SKM-1 treated with dmso at 0.1 percent for 144 hours (cell line): ENCODE results near the gene ZNF512B.

Experiments
- DNase-seq: peaks from one replicate; lab custom pipeline; 2025; ENCODE audit not compliant: unreplicated experiment; lab: John Stamatoyannopoulos, UW

Gene ZNF512B

DNA sequence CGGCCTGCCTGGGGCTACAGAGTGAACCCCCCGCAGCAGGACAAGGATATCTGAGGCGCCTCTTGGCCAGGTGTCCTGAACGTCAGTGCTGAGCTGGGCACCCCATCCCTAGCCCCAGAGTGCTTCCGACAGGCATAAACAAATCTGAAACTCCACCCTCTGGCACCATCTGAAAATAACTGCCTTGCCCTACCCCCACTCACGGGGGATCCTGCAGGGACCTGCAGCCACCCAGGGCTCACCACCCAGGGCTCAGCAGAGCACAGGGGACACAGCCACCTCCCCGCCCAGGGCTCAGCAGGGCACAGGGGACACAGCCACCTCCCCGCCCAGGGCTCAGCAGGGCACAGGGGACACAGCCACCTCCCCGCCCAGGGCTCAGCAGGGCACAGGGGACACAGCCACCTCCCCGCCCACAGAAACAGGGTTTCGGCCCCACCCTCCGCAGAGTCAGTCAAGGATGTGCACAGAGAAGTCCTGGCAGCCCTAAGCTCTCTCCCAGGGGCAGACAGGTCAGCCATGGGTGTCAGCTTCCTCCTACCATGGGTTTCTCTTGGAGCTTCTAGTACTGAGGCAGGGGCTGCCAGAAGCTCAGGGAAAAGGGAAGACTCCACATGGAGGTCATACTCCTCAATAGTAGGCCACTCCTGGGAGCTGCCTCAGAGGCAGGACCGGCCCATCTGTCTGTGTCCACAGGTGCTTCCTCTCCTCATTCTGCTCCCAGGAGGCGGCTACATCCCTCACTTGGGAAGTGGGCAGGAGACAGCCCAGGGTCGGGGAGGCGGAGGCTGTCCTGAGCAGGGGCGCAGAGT, 18.1 kb downstream of the ZNF512B start:
- DNase-seq = no peak

DNA sequence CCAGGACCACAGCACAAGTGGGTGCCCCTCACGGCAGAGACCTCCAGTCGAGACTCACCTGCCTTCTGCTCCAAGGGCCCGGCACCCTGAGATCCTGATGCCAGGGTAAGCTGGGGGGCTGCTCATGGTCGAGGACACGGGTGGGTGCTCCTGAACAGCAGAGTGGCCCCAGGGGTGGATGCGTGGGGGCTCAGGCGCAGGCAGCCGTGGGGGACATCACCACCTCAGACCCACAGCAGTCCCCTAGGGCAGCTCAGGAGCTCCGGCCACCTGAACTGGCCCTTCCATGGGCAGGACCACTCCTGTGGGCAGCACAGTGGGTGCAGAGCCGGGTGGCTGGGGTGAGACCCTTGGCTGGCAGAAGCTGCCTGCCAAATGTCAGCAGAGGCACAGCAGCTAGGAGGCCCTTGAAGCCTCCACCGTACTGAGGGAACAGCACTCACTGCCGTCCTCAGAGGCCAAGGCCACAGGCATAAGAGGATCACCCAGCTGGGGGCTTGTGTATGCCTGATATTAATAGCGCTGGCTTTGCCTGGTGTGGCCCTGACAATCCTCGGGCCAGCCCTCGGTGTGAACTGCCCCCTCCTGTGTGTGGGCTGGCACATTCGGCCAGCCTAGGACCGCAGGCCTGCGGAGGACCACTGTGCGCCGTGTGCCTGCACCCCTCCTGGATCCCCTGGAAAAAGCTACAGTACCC, 18.9 kb downstream of the ZNF512B start:
- DNase-seq = no peak

DNA sequence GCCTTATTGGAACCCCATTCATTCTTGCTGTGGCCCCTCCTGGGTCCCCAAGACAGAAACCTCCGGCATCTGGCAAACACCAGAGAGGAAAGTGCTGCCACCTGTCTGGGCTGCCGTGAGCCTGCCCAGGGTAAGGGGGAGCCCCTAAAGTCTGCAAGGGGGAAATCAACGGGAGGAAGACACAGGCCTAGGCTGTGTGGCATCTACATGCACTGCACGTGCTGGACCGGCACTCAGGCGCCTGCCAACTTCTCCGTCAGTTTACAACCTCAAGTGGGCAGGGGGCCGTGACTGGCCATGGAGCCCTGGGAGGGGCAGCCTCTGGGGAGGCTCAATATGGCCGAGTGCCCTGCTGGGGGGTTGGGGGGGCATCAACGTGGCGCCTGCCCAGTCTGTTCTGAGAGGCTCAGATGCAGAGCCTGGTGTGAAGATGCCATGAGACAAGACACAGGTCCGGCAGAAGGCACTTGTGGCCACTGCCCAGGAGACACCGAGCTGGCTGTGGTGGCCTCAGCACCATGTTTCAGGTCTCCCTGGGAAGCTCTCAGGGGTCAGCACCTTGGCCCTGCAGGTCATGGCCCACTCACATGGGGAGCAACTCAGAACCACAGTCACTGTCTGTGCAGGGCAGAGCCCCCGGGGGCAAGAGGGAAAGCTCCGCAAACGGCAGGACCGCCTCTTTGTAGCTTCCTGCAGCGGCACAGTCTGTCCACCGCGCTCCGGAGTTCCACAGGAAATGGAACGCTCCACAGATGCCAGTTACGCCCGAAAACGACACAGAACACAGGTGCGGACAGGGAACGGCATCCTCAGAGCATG, 21.9 kb downstream of the ZNF512B start:
- DNase-seq = no peak

DNA sequence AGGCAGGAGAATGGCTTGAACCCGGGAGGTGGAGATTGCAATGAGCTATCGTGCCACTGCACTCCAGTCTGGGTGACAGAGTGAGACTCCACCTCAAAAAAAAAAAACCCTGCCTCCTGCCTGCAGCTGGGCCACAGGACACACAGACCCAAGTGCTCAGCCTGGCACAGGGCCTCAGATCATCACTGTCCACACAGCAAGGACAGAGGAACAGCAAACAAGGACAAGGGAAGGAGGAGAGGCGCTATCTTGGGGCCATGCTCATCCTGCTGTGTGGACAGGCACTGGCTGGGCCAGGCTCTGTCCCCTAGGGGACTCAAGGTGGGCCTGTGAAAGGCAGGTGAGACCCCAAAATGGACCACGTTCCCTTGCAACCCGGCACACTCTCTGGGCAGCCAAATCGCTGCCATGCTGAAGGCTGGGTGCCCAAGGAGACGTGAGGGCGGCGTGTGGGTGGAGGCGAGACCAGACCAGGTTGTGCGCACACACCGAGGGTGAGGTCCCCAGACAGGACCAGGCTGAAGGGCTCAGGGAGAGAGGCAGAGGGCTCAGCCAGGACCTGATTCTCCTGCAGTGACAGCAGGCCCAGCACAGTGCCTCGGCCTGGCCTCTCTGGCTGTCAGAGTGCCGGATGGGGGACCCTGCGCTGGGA, 22.6 kb downstream of the ZNF512B start:
- DNase-seq = no peak

DNA sequence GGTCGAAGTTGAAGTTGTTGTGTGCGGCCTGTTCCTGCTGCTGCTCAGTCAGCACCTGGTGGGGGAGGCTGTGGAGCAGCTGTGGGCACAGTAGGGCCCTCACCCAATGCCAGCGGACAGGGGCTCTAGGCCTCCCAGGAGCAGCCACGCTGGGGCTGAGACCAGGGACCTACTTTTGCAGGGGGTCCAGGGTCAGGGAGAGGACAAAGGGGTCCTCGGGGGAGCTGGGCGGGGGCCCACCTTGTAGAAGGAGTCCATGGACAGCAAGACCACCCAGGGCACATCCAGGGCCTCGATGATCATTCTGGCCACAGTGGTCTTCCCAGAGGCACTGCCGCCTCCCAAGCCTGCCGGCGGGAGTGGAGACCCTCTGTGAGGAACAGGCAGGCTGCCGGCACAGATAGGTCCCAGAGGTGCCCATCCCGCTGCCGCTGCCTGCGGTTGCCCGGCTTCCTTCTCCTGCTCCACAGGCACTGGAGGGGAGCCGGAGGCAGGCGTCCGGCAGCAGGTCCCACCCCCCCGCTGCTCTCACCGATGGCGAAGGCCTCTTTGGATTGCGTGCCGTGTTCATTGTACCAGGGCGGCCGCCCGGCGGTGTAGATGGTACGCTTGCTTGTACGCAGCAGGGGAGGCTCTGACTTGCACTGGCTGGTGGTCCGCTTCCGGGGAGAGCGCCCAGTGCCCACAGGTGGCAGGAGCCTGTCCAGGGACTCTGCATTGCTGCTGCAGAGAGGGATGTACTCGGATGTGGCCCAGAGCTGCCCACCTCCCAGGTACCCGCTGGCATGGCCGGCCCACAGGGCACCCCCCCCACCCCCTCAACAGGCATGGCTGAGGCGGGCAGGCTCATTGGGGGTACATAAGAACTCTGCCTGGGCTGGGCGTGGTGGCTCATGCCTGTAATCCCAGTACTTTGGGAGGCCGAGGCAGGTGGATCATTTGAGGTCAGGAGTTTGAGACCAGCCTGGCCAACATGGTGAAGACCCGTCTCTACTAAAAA, 23.5 kb downstream of the ZNF512B start:
- DNase-seq = no peak

DNA sequence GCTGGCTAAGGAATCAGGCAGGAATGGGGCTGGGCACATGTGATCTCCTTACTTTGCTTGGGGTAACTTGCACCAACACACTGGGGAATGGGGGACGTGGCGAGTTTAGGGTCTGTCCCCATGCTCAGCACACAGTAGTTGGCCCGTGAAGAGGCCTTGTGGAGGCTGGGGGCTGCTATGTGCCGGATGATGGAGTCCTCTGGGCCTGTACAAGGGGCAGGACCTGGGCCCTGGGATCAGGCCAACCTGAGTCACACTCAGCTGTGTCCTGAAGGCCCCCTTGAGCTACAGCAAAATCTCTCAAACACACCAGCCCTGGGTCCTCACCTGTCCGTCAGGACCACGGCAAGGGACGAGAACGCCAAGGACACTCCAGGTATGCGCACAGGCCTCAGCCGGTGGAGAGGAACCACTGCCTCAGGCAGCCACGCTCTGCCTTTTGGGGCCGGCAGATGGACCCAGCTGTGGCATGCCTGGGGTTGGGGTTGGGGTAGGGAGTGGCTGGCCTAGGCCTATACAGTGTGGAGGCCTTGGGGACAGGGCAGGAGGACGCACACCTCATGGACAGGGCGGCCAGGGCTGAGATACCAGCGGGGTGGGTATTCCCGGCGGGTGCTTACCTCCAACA, 24.6 kb downstream of the ZNF512B start:
- no peak for DNase-seq

DNA sequence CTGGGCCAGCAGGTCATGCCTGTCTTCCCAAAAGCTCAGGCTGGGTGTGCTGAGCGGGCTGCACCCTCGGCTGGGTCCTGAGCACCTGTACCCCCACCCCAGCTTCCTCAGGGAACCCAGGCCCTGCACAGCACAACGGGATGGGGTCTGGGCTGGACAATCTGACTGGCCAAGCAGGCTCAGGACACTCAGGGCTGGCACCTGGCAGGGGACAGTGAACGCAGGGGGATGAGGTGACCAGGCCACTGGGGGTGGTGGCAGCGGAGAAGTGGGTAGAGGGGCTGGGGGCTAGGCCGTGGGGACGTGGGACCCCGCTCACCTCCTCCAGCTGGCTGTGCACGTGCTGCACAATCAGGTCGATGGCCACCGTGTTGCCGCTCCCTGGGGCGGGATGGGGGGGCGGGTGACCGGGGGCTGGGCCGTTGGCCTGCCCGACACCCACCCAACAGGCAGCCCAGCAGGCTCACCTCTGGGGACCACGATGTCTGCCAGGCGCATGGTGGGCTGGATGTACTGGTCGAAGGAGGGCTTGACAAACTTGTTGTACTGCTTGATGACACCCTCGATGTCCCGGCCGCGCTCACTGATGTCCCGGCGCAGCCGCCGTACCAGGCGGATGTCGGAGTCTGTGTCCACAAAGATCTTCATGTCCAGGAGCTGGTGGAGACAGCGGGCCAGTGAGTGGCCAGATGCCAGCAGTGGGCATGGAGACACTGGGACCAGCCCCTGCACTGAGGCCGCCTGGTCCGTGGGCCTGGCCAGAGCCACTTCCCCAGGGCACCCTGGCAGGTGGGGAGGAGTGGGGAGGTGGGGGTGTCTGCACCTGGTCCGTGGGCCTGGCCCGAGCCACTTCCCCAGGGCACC, 25.4 kb downstream of the ZNF512B start:
- DNase-seq = no peak

DNA sequence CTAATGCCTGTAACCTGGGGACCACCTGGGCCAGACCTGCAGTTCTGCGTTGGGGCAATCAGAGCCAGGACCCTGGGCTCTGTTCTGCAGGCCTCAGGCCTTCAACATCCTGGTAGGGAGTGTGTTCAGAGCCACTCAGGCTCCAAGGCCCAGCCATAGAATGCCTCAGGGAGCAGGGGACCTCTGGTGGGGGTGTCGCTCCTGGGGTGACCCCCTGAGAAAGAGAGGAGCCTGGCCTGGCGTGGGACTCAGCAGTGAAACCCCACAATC, 26.0 kb downstream of the ZNF512B start:
- no peak for DNase-seq

DNA sequence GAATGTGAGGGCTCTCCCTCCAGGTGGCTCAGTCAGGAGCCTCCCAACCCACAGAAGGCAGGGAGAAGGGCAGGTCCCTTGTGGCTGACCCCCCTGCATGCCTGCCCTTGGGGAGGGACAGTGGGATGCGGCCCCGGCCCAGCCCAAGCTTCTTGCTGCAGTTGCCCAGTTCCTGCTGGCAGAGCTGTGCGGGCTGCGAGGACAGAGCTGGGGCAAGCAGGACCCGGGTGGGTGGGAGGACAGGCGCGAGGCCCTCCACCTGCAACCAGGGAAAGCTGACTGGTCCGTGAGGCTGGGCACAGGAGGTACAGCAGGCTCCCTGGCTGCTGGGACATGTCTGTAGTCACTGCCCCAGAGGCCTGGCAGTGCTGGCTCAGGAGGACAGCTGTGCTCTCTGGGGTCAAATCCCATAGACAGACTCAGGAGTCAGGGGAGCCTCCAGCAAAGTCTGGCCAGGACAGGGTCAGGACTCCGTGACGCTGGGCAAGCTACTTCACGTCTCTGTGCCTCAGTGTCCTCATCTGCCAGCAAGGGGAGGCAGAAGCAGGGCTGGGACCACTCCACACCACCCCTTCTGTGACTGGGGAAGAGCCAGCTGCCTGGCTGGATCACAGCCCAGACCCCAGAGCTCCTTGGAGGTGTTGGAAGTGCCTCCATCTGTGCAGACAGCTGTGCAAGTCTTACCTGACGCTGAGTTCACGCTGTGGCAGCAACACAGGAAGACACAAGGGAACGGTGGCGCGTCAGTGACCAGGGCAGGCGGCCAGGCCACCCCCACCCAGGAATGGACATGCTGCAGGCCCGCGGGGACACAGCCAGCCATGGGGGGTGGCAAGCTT, 26.5 kb downstream of the ZNF512B start:
- DNase-seq = no peak

DNA sequence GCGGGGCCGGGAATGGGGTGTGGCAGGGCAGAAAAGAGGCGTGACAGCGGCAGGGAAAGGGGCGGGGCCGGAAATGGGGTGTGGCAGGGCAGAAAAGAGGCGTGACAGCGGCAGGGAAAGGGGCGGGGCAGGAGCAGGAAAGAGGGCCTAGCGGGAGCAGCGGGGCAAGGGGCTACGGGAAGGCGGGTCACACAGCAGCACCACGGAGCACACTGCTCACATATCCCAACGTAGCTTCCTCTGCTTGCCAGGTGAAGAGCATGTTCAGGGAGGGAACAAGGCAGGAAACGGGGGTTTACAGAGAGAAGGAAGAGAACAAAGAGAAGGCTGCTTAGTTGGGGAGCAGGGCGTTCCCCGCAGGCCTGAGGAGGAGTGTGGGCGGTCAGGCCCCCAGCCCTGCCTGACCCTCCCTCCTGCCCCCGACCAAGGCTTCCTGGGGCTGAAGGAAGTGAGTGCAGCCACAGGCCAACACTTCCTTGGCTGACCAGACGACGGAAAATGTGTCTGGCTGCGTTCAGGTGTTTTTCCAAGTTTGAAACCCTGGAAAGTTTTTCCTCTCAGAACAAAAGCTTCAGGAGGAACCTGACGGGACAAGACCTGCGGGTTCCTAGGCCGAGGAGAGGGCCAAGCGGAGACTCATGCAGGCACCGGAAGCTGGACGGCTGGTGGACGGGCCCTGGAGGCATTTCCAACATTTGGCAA, 27.3 kb downstream of the ZNF512B start:
- peak; percentile 24 for DNase-seq

DNA sequence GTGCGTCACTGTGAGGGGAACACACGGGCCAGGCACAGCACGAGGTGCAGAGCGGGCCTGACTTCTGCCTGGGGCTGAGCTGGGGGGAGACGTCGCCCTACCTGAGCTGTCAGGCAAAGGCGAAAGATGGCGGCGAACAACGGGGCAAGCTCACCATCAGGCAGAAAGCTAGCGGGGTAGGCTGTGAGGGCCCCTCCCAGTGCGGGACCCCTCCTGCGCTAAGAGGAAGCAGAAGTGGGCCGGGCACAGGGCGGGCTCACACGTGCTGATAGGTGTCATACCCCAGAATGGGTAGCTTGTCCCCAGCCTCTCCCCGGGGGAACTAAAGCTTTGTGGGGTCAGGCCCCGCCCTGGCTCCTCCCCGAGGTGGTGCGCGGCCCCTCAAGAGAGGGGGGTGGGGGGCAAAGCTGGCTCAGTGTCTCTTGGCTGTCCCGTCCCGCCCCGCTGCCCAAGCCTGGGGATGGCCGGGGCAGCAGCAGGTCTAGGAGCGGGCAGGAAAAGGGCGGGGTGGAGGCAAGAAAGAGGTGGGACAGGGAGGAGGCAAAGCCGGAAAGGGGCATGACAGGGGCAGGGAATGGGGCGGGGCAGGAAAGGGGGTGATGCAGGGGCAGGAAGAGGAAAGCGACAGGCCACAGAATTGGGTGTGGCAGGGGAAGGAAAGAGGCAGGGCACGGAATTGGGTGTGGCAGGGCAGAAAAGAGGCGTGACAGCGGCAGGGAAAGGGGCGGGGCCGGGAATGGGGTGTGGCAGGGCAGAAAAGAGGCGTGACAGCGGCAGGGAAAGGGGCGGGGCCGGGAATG, 28.2 kb downstream of the ZNF512B start:
- peak; percentile 24 for DNase-seq

DNA sequence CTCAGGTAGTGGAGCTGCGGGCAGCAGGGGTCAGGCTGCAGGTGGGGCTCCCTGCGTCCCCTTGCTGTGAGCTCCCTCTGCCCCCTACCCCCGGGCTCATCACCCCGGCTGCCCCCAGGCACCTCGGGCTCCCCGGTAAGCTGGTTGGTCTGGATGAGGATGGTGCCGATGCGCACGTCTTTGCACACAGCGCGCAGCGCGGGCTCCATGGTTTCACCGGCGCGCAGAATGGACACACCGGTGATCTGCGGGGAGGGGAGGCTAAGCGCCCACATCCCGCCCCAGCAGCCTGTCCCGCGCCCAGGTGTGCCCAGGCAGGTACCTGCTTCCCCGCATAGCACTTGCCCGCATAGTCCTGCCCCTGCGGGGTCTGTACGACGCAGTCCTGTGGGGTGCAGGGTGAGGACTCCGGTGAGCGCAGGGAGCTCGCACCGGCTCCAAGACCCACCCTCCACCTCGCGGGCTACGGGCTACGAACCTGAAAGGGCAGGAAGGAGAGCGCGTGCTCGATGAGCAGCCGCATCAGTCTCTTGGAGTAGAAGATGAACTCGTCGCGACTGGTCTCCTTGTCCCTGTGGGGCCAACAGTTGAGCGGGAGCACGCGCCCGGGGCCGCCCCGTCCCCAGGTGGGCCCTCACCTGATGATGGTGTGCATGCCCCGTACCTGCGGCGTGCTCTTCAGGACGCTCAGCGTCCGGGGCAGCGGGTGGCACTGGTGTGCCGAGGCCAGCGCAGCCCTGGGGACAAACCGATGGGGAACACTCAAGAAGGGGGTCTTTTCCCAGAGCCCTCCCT, 29.1 kb downstream of the ZNF512B start:
- no peak for DNase-seq

DNA sequence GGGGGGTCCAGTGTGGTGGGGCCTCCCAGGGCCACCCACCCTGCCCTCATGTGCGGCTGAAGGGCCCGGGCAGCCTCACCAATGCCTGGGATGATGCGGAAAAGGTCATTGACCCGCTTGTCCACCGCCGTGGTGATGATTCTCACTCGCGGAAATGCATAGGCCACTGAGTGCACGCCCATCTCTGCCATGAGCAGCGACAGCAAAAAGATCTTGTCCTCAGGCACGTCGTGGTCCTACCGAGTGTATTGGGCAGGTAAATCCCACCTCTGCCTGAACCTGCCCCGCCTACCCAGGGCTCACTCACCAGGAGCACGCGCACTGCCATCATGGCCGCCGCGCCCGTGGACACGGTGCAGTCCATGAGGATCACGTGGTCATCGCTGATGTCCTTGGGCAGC, 29.7 kb downstream of the ZNF512B start:
- DNase-seq = no peak

DNA sequence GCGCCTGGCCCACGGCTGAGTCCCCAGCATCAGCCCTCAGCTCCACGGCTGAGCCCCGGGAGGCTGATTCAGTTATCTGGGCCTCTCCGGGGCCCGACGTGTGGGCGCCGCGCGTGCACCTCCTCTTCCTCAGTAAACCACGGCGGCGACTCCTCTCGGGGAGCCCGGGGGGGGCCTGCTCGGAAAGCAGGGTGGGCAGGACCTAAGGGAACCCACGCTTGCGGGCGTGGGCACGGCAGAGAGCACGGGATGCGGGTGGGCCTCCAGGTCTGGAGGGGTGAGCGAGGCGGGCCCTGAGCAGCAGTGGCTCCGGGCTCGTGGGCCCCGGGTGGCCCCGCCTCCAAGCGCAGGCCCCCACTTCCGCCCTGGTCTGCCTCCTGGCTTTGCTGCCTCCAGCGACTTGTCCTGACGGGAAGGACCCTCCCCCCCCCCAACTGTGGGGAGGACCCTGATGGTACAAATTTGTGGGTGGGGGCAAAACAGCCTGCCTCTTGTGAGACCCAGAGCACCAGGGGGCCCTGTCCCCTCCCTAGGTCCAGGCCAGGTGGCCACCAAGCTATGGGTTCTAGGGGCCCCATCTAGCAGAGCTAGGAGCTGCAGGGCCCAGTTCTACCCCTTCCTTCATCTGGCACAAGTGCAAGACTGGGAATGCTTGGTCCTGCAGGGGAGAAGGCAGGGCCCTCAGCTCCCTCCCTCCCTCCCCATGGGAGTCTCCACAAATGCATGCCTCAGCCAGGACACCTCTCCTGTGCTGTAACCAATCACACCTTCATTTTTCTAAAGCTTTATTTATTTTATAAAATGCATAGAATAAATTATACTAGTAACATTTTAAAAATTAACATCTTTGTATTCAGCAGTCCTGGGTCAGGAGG, 30.4 kb downstream of the ZNF512B start:
- DNase-seq = no peak

DNA sequence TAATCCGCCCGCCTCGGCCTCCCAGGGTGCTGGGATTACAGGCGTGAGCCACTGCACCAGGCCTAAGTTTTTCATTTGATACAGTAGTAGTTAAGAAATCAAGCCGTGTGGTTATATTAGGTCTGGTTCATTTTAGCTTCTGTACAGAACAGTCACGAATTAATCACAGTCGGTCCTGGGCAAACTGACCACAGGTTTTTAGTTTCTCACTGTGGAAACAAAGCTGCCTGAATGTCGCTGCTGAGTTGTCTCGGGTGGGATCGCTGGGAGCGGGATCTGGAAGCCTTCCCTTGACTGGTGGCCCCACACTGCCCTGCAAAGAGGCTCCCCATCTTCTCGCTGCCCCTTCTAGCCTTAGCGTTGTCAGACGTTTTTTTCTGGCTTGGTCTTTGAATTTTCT, 32.1 kb downstream of the ZNF512B start:
- no peak for DNase-seq
